A172 (cell line): ENCODE results near the gene MRPL34. TPM values are rescaled to one million over a fixed set of nuclear protein-coding genes. Genes with fewer than 3 reads are reported as not detected.

Experiments
- DNase-seq: peaks from one replicate; pipeline ENCODE4 v3.0.0-alpha.2; 2015; ENCODE audit warnings: low spot score
- total RNA-seq: library from RNA; depleted of rRNA; stranded (reverse); fragments of >200 nt; shearing (Covaris generic); gene quantifications from 2 replicates; pipeline ENCODE4 v1.2.3, GENCODE V29; 2014

MRPL34 gene
- total RNA-seq, 1 experiment from 2014 or later = 183 TPM

DNA sequence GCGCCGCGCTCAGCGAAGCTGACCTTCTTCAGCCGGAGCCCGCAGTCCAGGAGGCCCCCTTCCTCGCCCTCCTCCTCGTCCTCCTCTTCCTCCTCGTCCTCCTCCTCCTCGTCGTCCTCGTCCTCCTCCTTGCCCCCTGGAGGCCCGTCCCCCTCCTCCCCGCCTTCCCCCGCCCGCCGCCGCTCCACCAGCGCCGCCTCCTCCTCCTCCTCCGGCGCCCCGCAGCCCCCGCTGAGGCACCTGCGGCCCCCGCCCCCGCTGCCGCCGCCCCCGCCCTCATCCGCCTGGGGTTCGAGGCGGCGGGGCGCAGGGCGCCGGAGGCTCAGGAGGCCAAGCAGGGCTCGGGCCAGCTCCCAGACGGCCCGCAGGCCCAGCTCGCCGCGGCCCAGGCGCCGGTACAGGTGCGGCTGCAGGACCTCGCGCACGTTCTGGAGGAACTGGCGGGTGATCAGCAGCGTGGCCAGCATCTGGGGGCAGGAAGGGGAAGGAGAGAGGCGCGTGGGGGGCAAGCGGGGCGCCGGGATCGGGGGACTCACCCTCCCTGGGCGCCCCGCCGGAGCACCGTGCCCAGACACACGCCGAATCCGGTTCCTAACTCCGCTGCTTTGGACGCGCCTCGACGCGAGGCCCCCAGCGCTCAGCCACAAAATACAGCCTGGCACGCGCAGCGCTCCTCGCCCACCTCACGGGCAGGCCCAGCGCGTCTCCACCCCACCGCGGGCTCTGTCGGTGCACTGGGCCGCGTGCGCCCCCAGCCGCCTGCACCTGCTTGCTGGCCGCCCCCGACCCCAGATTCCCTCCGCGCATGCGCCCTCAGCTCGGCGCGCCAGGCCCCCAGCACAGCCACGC, 23.1 kb downstream of the MRPL34 start:
- DNase-seq = no peak

DNA sequence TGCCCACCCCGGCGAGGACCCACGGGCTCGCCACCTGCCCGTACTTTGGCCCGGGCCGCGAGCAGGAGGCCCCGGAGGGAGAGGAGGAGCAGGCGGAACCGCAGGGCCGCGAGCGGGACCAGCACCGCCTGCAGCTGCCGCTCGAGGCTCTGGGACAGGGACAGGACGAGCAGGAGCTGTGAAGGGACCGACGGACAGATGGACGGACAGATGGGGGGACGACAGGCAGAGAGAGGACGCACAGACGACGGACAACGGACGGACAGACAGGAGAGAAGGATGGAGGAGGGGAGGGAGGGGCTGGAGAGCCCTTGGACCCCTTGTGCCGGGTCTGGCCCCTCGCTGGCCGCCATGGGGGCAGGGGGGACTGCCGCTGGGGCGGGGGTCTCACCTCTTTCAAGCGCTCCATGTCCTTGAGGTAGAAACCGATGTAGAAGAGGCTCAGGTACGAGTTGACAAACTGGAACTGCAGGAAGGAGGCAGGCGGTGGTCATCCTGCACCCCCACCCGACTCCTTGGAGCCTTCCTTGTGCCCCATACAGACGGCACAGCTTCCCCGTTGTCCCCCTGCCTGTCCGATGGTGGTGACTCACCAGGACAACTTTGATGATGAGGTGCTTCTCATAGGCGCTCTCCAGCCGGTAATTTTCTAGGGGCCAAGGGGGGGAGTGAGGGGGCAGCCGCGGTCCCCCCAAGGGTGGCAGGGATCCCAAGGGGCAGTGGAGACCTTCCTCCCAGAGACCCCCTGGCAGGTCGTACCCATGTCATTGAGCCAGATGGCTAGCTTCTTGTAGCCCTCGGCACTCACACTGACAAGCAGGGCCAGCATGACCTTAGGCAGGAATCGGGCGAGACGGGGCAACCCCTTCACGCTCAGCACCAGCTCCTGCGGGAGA, 23.9 kb downstream of the MRPL34 start:
- no peak for DNase-seq

DNA sequence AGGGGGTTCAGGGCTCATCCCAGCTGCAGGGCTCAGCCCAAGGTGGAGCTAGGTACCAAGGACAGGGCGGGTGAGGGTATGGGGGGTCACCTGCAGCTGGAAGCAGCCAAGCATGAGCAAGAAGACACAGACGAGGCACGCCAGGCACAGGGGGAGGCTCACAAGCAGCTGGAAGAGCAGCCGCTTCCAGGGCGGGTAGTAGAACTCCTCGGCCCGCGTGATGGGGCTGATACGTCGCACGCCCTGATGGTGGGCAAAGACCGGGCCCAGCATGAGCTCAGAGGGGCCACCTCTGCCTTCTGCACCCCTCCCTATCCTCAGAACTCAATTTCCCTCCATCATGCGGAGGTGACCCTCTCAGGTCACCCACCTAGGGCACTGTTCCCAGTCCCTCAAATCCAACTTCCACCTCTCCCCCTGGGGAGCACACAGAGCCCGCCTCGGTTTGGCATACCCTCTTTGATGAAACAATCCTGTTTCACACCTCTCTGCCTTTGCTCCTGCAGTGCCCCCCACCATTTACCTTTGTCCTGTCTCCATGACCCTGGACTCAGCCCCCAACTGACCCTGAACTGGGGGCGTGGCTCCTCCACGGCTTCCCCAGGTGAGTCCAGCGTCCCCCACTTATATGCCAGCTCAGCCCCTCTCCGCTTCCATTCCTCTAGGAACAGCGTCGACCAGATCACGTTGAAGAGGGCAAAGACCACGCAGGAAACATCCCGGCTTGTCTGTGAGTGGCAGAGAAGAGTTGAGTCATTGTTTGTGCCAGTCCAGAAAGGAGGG, 24.8 kb downstream of the MRPL34 start:
- no peak for DNase-seq

DNA sequence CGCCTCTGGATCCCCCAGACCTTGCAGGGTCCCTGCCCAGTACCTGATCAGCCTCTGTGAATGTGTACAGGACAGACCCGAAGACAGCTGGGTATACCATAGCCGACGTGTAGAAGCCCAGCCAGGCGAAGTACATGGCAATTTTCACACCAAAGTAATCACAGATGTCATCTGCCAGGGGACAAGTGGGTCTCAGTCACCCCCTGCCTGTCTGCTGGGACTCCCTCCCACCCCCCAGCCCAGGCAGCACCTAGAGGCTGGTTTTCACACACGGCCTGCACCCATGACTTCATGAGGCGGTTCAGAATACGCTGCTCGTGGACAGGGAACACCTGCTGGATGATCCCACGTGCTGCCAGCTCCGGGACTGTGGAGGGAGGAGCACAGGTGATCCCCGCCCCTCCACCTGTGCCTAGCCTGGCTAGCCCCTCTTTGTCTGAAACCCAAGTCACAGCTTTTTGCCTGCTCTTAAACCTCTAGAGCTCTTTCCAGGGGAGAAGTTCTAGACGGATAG, 25.4 kb downstream of the MRPL34 start:
- no peak for DNase-seq

DNA sequence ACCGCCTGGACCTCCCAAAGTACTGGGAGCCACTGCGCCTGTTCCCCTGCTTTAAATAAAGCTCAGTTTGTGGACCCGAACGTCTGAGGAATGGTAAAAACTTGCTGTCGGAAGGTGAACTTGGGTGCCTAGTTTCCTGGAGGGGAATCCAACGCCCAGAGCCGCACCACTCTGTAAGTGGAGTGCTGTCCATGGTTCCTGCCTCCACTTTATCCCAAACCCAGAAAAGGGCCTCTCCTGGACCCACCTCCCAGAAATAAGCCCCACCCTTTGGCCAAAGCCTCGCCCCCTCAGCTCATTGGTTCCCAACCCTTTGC, 26.6 kb downstream of the MRPL34 start:
- DNase-seq = no peak

DNA sequence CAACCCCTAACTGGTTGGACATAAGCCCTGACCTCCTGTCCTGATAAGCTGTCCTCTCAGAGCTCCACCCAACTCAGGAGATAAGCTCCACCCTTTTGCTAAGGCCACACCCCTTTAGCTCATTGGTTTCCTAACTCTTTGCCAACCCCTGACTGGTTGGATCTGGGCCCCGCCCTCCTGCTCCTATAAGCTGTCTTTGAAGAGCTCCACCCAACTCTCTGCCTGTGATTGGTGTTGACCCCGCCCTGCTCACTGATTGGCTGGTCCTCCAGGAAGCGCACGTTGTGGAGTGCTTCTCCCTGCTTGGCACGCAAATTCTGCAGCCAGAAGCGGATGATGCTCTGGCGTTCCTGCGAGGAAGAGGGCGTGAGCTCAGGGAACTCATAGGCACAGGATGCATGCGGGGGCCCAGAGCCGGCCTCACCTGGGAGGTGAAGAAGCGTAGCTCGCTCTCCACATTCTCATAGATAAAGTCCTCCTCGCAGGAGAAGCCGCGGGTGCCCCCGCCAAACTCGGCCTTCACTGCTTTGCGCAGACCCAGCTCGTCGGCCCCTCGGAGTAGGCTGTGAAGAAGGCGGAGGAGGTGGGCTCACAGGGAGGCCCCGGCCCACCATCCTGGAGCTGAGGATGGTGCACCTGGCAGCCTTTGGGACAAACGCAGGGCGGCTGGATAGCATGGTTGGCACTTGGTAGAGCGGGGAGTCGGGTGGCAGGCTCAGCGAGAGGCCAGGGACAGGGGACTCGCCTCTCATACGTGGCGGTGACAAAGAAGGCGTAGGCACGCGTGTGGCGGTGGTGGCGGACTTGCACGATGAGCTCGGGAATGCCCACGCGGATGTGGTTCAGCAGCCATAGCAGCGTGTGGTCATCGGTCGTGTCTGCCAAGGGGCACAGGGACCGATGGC, 27.3 kb downstream of the MRPL34 start:
- peak; percentile 84 for DNase-seq

DNA sequence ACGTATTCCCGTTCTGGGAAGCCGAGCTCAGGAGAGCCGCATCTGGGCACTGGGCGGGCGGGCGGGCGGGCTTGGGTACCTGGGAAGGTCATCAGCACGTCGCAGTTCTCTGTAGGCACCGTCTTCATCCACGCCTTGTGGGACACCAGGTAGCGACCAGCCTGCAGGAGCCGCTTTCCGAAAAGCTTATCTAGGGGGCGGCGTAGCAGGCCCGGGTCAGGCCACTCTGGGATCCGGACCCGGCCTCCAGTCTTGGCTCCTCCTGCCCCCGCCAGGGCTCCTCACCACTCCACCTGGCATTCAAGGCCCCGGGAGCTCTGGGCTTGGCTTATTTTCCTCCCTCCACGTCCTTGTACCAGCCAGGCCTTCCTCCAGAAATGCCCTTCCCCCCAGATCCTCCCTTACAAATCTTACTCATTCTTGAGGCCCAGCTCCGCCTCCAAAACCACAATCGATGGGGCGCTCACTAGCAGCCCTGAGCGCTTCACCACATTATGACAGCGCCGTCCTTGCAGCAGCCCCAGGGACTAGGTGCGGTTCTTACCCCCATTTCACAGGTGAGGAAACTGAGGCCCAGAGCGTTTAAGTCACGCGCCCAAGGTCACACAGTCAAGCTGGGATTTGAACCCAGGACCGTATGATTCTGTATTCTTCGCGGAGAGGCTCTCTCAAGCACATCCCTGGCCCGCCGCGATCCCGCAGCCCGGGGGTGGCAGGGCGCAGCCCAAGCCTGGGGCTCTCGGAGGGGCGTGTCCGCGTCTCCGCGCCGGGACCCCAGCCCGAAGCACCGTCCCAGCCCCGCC, 28.1 kb downstream of the MRPL34 start:
- DNase-seq = peak; percentile 89

DNA sequence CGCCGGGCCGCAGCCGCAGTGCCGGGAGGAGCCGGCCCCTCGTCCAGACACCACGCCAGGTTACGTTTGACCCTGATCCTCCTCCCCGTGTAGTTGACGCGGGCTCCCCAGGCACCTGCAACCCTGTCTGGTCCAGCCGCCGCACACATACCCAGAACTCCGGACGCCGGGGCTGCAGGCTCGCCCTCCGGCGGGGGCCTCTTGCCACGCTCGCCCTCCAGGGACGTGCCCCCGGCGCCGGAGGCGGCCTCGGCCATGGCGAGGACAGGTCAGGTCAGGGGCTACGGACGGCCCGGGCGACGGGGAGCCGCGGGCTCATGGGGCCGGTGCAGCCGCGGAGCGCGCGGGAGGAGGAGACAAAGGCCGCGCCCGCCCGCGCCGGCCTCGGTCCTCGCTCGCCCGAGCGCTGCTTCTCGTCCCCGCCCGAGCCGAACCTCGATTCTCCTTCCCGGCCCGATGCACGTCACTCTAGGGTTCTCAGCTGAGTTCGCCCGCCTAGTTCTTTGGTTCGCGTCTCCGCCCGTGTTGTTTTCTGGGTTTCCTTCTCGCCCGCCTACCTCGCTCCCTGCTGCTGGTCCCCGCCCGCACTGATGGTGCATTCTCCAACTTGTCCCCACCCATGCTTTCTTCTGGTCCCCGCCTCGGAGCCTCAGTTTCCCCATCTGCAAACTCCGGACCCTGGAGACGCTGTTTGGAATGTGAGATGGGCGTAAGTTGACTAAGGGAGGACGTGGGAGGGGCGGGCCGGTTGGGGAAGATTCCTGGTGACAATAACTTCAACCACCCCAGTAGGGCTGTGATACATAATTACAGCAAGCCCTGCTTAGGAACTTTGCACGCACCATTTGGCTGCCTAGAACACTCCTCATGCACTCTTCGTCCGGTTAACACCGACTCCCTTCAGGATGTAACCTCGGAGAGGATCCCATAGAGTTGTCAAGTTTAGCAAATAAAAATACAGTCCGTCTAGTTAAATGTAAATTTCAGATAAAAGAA, 29.0 kb downstream of the MRPL34 start, which contains the start of gene ANO8:
TSS of gene ANO8 (minus strand) at position 442 of the 996 bp plus-strand sequence. CDS start at position 257, 185 bp downstream.
- DNase-seq = peak; percentile 97

DNA sequence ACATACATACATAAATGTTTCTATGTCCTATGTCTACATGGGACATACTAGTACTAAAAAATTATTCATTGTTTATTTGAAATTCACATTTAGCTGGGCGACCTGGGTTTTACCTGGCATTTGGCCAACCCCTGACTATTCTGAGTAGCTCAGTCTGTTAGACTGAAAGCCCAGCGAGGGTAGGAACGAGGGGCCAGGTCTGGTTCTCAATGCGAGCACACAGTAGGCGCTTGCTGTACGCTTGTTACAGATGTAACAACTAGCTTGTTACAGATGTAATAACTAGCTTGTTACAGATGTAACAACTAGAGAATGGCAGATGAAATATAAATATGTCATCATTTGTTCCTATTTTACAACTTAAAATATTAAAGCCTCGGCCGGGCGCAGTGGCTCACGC, 29.9 kb downstream of the MRPL34 start:
- DNase-seq = no peak

DNA sequence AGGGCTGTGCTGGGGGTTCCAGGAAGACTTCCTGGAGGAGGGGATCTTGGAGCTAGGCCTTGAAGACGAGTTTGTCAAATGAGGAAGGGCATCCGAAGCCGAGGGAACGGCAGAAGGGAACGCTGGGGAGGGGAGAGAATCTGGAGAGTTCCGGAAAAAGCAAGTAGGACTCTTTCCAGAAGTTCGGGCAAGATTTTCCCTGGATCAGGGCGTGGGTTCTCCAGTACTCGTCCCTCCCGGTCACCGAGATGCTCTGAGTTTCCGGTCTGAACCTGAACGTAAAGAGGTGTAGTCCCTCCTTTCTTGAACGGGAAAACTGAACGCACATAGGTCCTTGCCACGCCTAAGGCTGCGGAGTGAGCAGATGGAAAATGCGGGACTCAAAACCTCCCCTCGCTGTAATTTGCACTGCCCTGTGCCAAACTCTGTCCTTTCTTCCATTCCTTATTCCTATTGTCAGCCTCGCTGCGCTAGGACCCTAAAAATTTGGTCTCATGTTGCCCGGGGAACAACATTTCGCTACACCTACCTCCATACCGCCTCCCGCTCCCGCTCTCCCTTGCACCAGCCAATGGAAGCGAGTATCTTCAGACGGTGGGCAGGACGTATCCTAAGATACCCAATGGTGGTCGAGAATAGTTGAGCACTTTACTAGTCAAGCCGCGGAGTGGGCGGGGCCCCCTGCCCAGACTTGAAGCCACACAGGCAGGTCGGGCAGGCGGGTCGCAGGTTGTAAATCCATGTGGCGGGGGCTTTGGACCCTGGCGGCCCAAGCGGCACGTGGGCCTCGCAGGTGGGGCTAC, 31.4 kb downstream of the MRPL34 start, which contains the start of gene GTPBP3:
TSS of gene GTPBP3 (plus strand) at position 682 of the 803 bp plus-strand sequence. CDS start at position 741, 59 bp downstream.
- DNase-seq = peak; percentile 99

DNA sequence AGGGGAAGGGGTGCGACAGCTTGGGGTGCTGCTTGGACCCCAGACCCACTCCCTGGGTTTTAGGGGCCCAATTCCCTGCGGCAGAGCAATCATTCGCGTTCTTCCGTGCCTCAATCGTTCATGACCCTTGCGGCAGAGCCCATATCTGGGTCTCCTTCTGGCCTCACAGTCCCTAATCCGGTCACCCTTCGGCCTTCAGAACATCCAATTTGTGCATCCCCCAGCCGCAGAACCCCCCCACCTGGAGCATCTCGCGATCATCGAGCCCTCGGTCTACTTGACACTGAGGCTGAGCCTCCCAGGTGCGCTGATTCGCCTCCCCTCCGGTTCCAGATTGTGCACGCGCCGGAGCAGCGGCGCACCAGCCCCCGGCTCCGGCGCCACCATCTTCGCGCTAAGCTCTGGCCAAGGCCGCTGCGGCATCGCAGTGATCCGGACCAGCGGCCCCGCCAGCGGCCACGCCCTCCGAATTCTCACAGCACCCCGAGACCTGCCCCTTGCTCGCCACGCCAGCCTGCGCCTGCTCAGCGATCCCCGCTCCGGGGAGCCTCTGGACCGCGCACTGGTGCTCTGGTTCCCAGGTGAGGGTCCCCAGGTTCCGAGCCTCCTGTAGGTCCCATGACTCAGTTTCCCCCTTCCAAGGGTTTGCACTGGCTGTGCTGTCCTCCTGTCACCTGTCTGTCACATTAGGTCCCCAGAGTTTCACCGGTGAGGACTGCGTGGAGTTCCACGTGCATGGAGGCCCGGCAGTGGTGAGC, 32.2 kb downstream of the MRPL34 start:
- peak; percentile 29 for DNase-seq

DNA sequence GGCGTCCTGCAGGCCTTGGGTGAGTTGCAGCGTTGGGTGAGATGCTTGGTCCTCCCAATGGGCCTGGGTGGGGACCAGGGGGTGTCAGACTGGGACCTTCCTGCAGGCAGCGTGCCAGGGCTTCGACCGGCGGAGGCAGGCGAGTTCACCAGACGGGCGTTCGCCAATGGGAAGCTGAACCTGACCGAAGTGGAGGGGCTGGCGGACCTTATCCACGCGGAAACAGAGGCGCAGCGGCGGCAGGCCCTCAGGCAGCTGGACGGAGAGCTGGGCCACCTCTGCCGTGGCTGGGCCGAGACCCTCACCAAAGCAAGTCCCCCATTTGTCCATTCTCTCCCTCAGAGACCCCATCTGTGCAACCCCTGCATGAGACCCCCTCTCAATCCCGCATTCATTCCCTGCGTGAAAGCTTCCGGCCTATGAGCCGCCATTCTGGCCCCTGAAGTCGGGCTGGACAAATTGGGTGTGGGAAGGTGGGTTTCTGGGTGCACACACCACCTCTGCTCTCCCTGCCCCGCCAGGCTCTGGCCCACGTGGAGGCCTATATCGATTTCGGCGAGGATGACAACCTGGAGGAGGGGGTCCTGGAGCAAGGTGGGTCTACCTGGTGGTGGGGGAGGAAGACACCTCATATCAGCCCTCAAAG, 32.9 kb downstream of the MRPL34 start:
- DNase-seq = no peak

DNA sequence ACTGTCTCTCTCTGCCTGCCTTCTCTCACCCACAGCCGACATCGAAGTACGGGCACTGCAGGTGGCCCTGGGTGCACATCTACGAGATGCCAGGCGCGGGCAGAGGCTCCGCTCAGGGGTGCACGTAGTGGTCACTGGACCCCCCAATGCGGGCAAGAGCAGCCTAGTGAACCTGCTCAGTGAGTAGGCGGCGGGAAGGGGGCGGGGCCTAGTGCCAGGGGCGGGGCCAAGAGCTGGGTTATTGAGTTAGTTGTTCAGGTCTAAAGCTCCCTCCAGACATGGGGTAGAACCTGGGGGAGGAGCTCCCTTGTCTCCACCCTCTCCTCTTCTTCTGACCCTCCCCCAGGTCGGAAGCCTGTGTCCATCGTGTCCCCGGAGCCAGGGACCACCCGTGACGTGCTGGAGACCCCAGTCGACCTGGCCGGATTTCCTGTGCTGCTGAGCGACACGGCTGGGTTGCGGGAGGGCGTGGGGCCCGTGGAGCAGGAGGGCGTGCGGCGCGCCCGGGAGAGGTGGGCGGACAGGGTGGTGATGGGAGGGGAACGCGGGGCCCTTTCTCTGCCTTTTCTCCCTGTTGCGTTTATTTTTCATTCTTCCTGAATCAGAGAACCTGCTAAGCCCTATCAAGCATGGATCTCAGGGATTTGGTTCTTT, 33.5 kb downstream of the MRPL34 start:
- DNase-seq = no peak

DNA sequence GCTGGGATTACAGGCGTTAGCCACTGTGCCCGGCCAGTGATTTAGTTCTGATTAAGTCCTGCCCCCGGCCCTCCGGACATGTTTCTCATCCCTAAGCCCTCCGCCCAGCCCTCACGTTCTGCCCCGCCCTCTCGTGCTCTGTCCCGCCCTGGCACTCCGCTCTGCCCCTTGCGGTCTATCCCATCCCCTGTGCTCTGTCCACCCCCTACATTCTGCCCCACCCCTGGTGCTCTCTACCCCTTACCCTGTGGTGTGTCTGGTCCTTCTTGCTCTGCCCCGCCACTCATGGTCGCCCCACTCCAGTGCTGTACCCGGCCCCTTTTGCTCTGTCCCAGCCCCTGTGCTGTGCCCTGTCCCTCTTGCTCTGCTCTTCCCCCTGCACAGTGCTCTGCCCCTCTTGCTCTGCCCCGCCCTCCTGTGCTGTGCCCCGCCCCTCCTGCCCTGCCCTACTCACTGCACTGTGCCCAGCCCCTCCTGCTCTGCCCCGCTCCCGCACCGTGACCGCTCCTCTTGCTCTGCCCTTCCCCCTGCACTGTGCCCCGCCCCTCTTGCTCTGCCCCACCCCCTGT, 34.7 kb downstream of the MRPL34 start:
- no peak for DNase-seq

DNA sequence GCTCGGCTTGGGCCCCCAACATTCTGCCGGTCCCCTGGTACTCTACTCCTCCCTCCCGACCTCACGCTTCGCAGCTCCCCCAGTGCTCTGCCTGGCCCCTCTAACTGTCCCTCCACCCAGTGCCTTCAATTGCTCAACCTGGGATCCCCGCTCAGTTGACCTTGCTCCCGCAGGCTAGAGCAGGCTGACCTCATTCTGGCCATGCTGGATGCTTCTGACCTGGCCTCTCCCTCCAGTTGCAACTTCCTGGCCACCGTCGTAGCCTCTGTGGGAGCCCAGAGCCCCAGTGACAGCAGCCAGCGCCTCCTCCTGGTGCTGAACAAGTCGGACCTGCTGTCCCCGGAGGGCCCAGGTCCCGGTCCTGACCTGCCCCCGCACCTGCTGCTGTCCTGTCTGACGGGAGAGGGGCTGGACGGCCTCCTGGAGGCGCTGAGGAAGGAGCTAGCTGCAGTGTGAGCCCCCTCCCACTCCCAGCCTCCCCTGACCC, 35.2 kb downstream of the MRPL34 start:
- no peak for DNase-seq
